ENCODE results near the gene BBOX1.

DNA sequence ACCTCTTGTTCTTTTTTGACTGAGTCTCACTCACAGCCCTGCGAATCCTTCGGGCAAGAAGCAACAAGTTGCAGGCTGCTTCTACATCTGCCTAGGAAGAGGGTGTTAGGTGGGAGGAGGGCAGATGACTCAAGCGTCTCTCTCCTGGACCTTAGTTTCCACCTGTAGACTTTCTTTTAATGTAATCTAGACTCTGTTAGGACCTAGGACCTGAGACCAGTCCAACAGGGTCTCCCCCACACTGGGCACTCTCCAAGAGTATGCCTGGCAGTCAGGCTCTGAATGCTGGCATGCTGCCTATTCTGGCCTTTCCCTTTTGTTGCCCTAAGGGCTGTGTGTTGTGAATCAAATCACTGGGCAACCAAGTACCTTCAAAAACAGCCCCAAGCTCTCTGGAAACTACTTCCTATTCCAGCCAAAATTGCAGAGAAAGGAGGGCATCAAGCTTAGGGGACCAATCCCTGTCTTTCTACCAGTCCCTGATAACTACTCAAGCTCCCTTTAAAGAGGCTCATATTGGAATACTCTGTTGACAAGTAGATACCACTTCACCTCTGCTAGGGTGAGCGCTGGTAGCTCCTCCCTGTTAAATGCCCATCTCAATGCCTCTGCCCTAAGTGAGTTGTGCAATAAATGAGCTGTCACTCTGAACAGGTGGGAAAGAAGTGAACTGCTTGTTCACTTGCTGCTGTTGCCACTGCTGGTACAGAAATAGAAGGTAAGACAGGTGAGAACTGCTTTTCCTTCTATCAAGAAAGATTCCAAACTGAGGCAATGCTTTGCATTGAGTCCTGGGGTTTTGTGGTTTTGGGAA, at the start of gene BBOX1:
- TF ChIP-seq, protein P1, sequence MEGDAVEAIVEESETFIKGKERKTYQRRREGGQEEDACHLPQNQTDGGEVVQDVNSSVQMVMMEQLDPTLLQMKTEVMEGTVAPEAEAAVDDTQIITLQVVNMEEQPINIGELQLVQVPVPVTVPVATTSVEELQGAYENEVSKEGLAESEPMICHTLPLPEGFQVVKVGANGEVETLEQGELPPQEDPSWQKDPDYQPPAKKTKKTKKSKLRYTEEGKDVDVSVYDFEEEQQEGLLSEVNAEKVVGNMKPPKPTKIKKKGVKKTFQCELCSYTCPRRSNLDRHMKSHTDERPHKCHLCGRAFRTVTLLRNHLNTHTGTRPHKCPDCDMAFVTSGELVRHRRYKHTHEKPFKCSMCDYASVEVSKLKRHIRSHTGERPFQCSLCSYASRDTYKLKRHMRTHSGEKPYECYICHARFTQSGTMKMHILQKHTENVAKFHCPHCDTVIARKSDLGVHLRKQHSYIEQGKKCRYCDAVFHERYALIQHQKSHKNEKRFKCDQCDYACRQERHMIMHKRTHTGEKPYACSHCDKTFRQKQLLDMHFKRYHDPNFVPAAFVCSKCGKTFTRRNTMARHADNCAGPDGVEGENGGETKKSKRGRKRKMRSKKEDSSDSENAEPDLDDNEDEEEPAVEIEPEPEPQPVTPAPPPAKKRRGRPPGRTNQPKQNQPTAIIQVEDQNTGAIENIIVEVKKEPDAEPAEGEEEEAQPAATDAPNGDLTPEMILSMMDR (IDR thresholded peaks at IDR 0.05): no peak
- TF ChIP-seq EP300 (IDR thresholded peaks at IDR 0.05): peak in 1 of 2 donors; percentile 5

Data from tibial nerve (tissue), 4 donors.